ENCODE results near the gene LAS1L.
"Not testable (repeated sequence)": the region's sequence is repeated elsewhere in the genome, so short reads cannot be mapped to it uniquely, and the experiment has no call there.

Gene LAS1L

DNA sequence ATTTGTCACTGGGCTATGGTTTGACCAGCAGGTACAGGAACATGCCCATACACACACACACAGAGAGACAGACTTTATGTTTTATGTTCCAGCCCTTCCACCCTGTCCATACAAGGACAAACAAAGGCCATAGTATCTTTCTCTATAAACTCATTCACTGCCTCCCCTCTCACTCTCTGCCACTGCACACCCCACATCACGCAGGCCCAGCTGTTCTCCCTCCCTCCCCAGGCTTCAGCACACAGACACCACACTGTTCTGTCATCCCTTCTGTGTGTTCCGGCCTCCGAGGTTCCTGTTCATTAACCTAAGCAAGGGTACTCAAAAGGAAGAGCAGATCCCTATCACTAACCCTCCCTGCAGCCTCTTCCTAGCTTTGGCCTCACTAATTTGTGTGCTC is 17.8 kb downstream of the LAS1L start:
- no peak for DNase-seq

GRCh38 chrX:65513610-65514009 is 21.0 kb downstream of the LAS1L start:
- DNase-seq = no peak

DNA sequence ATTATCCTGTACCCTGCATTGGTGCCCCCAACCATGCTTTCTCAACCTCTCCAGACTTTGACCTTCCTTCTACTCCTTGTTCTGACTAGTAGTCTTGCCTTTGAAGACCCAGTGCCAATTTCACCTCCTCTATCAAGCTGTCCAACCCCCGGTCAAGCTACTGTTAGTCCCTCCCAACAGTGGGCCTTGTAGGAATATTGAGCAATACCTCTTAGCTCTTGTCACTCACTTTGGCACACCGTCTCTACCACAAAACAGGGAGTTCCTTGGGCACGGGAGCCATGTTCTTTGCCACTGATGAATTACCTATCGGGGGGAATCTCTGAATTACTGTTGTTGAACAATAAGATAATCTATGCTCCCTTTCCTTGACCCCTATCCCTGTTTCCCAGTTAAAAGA is 25.2 kb downstream of the LAS1L start:
- no peak for DNase-seq

GRCh38 chrX:65508851-65509250 is 25.7 kb downstream of the LAS1L start:
- DNase-seq = no peak

DNA sequence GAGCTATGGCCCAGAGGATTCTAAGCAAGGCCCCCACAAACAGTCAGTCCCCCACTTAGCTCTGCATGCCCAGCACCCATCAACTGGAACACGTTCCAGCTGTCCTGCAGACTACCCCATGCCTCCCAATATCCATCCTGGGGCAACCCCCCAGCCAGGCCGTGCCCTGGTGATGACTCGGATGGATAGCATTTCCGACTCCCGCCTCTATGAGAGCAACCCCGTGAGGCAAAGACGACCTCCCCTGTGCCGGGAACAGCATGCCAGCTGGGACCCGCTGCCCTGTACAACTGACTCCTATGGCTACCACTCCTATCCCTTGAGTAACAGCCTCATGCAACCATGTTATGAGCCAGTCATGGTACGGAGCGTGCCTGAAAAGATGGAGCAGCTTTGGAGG is 32.0 kb downstream of the LAS1L start:
- DNase-seq = no peak

- DNase-seq = no peak
These were observed 41.2 kb downstream of the LAS1L start for GRCh38 chrX:65493431-65493830.

- DNase-seq = no peak
These were observed 43.0 kb downstream of the LAS1L start for GRCh38 chrX:65491620-65492019.

DNA sequence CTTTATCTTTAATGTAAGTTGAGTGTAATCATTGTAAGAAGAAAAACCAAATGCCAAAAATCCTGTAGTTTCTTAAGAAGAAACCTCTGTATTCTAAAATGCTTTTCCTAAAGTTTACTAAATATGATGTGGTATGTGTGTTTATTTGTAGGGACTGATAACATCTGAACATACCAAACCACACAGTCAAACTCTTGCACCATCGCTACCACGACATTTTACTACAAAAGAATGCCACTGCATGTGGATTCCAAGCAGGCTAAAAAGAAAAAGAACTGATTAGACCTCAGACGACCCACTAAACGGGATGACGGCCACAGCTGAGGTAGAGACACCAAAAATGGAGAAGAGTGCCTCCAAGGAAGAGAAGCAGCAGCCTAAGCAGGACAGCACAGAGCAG is 46.1 kb downstream of the LAS1L start:
- DNase-seq = no peak

DNA sequence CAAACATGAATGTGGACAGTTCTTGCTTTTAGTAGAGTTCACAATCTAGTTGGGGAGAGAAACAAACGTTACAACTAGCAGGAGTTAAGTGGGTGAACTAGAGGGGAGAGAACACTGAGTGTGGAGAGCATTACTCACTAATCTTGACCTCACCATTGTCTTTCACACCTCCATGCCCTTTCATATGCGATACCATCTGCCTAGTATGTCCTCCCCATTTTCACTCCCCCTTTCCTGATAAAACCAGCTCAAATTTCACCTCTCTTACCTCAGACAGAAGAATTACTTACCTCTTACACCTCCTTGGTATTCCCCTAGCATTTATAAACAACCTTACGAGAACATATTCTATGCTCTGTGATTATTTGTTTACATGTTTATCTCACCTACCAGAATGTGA is 53.6 kb downstream of the LAS1L start:
- no peak for DNase-seq

DNA sequence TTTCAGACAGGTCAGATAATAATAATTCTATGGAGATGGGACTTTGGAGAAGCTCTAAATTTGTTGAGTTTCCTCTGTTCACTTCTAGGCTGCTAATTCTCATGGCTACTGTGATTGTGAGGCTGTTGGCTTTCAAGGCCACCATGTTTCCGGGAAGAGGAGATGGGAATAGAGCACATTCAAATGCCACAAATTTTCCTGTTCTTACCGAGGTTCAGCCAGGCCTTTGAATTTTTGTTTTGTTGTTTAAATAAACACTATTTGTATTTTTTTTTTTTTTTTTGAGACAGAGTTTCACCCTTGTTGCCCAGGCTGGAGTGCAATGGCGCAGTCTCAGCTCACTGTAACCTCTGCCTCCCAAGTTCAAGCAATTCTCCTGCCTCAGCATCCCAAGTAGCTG is 55.5 kb downstream of the LAS1L start:
- not testable (repeated sequence) for DNase-seq

DNA sequence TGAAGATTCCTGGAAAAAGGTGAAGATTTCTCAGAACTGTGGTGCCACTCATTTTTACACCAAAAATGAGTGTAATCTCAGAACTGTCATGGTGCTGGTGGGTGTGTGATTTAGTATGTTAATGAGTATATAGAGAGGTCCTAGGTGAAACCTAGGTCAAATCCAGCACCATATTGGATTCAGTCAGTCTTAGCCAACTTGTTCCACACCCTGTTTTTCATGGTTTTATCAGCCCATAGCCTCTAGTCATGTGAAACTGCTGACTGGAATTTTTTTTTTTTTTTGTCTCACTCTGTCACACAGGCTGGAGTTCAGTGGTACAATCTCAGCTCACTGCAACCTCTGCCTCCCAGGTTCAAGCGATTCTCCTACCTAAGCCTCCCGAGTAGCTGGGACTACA is 58.0 kb downstream of the LAS1L start:
- no peak for DNase-seq

GRCh38 chrX:65463550-65463949 is 71.0 kb downstream of the LAS1L start:
- DNase-seq = no peak

All from CD4-positive, alpha-beta T cell treated with Interferon gamma for 1 hour (primary cell).